HK-2 (cell line): ENCODE results near the gene CETP.
"Not testable (repeated sequence)": the region's sequence is repeated elsewhere in the genome, so short reads cannot be mapped to it uniquely, and the experiment has no call there.

Source experiments
- DNase-seq: peaks from one replicate; pipeline ENCODE4 v3.0.0-alpha.2; 2018; ENCODE audit not compliant: unreplicated experiment

Gene CETP

GRCh38 chr16:56956756-56957155 lies 5.0 kb upstream of the CETP start:
- DNase-seq: no peak

GRCh38 chr16:56960681-56961281 lies 969 bp upstream of the CETP start:
- DNase-seq: no peak

- no peak for DNase-seq
These were observed 364 bp upstream of the CETP start for GRCh38 chr16:56961386-56961785.

- no peak for DNase-seq
These were observed 2.7 kb downstream of the CETP start for GRCh38 chr16:56964243-56965148.

- DNase-seq: peak; percentile 20
These were observed 3.7 kb downstream of the CETP start for GRCh38 chr16:56965149-56966092.

- DNase-seq: no peak
These were observed 4.3 kb downstream of the CETP start for GRCh38 chr16:56966093-56966475.

- no peak for DNase-seq
These were observed 6.0 kb downstream of the CETP start for GRCh38 chr16:56967733-56968132.

- DNase-seq: no peak
These were observed 8.0 kb downstream of the CETP start for GRCh38 chr16:56969769-56970168.

- DNase-seq: no peak
These were observed 9.4 kb downstream of the CETP start for GRCh38 chr16:56970934-56971767.

- DNase-seq: no peak
These were observed 10.0 kb downstream of the CETP start for GRCh38 chr16:56971768-56972043.

- DNase-seq: no peak
These were observed 10.9 kb downstream of the CETP start for GRCh38 chr16:56972403-56973293.

GRCh38 chr16:56973294-56973689 lies 11.5 kb downstream of the CETP start:
- DNase-seq: no peak

- not testable (repeated sequence) for DNase-seq
These were observed 12.1 kb downstream of the CETP start for GRCh38 chr16:56973899-56974298.

GRCh38 chr16:56974549-56975300 lies 13.0 kb downstream of the CETP start:
- no peak for DNase-seq

GRCh38 chr16:56975714-56976113 lies 14.0 kb downstream of the CETP start:
- DNase-seq: no peak

- no peak for DNase-seq
These were observed 15.5 kb downstream of the CETP start for GRCh38 chr16:56977216-56977615.

- DNase-seq: no peak
These were observed 16.2 kb downstream of the CETP start for GRCh38 chr16:56977823-56978430.

GRCh38 chr16:56980201-56980535 lies 18.4 kb downstream of the CETP start:
- no peak for DNase-seq
